Cardiac muscle cell (in vitro differentiated cells and primary cell): Measurements from ENCODE around the gene OR6V1. TPM values are rescaled to one million over a fixed set of nuclear protein-coding genes. Genes with fewer than 3 reads are reported as not detected.

Experiments used
- DNase-seq, 2 donors: peaks; one replicate each; pipeline versions ENCODE4 v3.0.0 to v3.0.0-alpha.2; 2010 to 2017; ENCODE audit warnings: low read depth in 1 of 2, low spot score in 1 of 2
- H3K27ac ChIP-seq: fragments of 200-600 bp; sonication (generic); 2 replicates; pipeline ENCODE4 v1.5.1; 2016
- H3K27me3 ChIP-seq: fragments of 200-600 bp; sonication (generic); 2 replicates; pipeline ENCODE4 v1.6.0; 2016; ENCODE audit warnings: control low read depth
- H3K36me3 ChIP-seq: fragments of 200-600 bp; sonication (generic); 2 replicates; pipeline ENCODE4 v1.5.1; 2016; ENCODE audit warnings: control low read depth
- H3K4me1 ChIP-seq: fragments of 200-600 bp; sonication (generic); 2 replicates; pipeline ENCODE4 v1.8.1; 2017; ENCODE audit warnings: low read depth, mild to moderate bottlenecking, mixed run types
- H3K4me3 ChIP-seq: fragments of 200-600 bp; sonication (generic); 2 replicates; pipeline ENCODE4 v1.5.1; 2016; ENCODE audit warnings: mild to moderate bottlenecking
- H3K9me3 ChIP-seq: fragments of 200-600 bp; sonication (generic); 2 replicates; pipeline ENCODE4 v1.5.1; 2017; ENCODE audit warnings: low read depth, mild to moderate bottlenecking, control low read depth
- polyA plus RNA-seq: library from polyadenylated mRNA; unstranded; fragments of >200 nt; fragmentation: Nextera tagmentation; extraction: Ambion mirVana; gene quantifications from 2 replicates; pipeline ENCODE4 v1.2.1, GENCODE V29; 2016
- total RNA-seq: library from RNA; depleted of rRNA; stranded (reverse); fragments of >200 nt; gene quantifications from 2 replicates; pipeline ENCODE4 v1.2.3, GENCODE V29; 2016
- TF ChIP-seq, protein P1 (sequence below): IDR thresholded peaks from 2 replicates; pipeline ENCODE4 v1.5.1; 2012; ENCODE audit warnings: low read depth, mild to moderate bottlenecking, low read length

OR6V1 gene
- total and polyA plus RNA-seq, 2 experiments from 2014 or later = not detected

DNA sequence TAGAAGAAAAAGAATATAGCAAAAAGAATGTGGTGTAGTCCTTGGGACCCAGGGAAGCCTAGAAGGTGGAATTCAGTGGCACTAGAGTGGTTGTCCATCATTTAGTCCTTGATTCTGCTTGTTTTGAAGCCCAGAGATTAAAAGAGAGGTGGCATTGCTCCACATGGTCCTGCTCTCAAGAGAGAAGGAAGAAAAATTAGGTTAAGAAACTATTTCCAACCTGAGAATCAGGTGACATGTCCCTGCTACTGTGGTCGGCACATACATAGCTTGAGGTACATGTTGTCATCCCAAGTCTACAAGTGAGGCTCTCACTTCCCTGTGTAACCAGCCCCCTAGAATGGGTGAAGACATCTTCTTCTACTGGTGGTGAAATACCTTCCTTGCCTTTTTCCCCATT lies 25.1 kb upstream of the OR6V1 start, which contains the start of gene OR9A2:
Gene OR9A2, minus strand, starts transcription at position 101 of the 400 bp plus-strand sequence. Its CDS starts 0 bp downstream, at position 101.
- Histone ChIP-seq H3K36me3 (no peaks in the 10 kb centered on the region), H3K4me1 (no peaks in the 10 kb centered on the region), H3K27me3 (no peaks in the 10 kb centered on the region), H3K27ac (no peak within 1 kb of the TSS), H3K4me3 (no peak within 1 kb of the TSS), H3K9me3 (no peaks in the 10 kb centered on the region)
- no peak for DNase-seq
- TF ChIP-seq, protein P1, sequence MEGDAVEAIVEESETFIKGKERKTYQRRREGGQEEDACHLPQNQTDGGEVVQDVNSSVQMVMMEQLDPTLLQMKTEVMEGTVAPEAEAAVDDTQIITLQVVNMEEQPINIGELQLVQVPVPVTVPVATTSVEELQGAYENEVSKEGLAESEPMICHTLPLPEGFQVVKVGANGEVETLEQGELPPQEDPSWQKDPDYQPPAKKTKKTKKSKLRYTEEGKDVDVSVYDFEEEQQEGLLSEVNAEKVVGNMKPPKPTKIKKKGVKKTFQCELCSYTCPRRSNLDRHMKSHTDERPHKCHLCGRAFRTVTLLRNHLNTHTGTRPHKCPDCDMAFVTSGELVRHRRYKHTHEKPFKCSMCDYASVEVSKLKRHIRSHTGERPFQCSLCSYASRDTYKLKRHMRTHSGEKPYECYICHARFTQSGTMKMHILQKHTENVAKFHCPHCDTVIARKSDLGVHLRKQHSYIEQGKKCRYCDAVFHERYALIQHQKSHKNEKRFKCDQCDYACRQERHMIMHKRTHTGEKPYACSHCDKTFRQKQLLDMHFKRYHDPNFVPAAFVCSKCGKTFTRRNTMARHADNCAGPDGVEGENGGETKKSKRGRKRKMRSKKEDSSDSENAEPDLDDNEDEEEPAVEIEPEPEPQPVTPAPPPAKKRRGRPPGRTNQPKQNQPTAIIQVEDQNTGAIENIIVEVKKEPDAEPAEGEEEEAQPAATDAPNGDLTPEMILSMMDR = no peak

DNA sequence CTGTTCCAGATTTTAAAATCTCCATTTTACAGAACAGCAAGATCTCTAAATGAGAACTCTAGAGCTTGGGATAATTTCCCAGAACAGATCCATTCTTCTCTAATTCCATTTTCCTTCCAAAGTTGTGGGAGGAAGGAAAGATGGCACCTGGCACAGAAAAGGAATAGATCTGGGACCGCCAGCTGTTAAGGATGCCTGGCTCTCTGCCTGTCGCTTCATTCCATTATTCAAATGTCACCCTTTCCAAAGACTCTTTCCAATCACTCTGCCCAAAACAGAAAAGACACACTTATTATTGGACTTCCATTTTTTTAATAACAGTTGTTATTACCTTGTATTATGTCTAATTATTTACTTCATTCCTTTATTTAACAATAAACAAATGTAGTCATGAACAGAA lies 24.5 kb upstream of the OR6V1 start:
- no peaks in the 10 kb centered on the region for H3K9me3 ChIP-seq
- TF ChIP-seq, protein P1 = no peak
- no peak overlapping the region for H3K27ac ChIP-seq
- H3K4me3 ChIP-seq = no peak overlapping the region
- no peak for DNase-seq
- H3K27me3 ChIP-seq = no peaks in the 10 kb centered on the region
- no peaks in the 10 kb centered on the region for H3K36me3 ChIP-seq
- H3K4me1 ChIP-seq = no peaks in the 10 kb centered on the region

DNA sequence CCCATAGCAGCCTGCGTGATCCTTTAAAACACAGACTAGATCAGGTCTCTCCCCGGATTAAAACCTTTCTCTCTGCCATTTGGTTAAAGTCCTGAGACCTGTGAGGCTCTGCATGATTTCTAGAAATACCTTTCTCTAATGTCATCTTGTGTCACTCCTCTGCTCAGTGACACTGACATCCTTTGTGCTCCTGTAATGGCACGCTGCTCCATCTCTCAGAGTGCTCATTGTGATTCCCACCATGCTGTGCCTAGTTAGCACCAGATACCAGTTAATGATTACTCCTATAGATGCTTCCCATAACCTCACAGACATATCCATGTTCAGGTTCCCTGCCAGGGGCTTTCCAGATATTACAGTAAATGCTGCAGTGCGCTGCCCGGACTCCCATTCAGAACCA lies 13.5 kb upstream of the OR6V1 start:
- Histone ChIP-seq H3K9me3 (no peaks in the 10 kb centered on the region), H3K36me3 (no peaks in the 10 kb centered on the region), H3K4me1 (no peaks in the 10 kb centered on the region), H3K4me3 (no peak overlapping the region), H3K27ac (no peak overlapping the region), H3K27me3 (no peaks in the 10 kb centered on the region)
- DNase-seq = no peak
- TF ChIP-seq, protein P1 = no peak

DNA sequence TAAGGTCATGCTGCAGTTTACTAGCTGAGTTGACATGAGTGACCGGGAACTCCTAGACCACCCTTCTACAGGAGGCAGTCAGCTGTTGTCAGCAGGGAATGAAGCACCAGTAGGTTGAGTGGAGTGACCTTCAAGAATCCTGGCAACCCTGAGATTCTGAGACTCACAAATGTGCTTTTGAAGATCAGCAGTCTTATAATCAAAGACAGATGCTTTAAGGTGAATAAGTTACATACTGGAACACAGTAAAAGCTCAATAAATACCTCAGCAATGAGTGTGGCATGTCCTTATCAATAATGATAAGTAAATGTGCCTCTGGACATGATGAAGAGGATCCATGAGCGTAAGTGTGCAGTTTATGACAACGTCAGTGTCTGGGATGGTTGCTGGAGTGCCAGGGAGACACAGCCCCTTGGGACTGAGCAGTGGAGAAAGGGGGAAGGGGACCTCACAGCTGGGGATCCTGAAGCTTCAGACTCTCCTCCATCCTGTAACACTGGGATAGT lies 11.9 kb upstream of the OR6V1 start:
- H3K27me3 ChIP-seq = no peaks in the 10 kb centered on the region
- no peaks in the 10 kb centered on the region for H3K36me3 ChIP-seq
- DNase-seq = no peak
- no peaks in the 10 kb centered on the region for H3K9me3 ChIP-seq
- H3K4me1 ChIP-seq = no peaks in the 10 kb centered on the region
- no peak overlapping the region for H3K4me3 ChIP-seq
- H3K27ac ChIP-seq = no peak overlapping the region
- TF ChIP-seq, protein P1 = no peak

DNA sequence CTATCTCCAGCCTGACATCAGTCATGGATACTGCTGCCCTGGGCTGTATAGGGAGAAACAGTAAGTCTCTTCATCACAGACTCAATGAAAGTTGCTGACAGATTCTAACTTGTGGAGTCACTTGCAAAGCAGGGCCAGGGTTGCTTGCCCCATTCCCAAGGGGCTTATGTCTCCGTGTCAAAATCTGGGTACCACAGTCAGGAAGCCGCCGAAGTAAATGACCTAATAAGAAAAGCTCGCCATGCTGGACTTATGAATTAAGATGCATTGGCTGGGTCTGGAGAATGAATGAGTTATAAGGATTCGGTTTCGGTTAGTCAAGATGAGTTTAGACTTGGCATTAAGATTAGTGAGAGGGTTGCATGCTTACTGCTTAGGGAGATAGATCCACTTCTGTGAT lies 10.8 kb upstream of the OR6V1 start:
- Histone ChIP-seq H3K4me1 (no peaks in the 10 kb centered on the region), H3K27ac (no peak overlapping the region), H3K27me3 (no peaks in the 10 kb centered on the region), H3K36me3 (no peaks in the 10 kb centered on the region), H3K9me3 (no peaks in the 10 kb centered on the region), H3K4me3 (no peak overlapping the region)
- DNase-seq = no peak
- TF ChIP-seq, protein P1 = no peak
